Kidney glomerular epithelial cell (primary cell): ENCODE results near the gene ACYP1.
"Not testable (repeated sequence)": the region's sequence is repeated elsewhere in the genome, so short reads cannot be mapped to it uniquely, and the experiment has no call there.

Experiments
- DNase-seq: peaks from one replicate; lab custom pipeline; 2025; lab: John Stamatoyannopoulos, UW

Gene ACYP1

DNA sequence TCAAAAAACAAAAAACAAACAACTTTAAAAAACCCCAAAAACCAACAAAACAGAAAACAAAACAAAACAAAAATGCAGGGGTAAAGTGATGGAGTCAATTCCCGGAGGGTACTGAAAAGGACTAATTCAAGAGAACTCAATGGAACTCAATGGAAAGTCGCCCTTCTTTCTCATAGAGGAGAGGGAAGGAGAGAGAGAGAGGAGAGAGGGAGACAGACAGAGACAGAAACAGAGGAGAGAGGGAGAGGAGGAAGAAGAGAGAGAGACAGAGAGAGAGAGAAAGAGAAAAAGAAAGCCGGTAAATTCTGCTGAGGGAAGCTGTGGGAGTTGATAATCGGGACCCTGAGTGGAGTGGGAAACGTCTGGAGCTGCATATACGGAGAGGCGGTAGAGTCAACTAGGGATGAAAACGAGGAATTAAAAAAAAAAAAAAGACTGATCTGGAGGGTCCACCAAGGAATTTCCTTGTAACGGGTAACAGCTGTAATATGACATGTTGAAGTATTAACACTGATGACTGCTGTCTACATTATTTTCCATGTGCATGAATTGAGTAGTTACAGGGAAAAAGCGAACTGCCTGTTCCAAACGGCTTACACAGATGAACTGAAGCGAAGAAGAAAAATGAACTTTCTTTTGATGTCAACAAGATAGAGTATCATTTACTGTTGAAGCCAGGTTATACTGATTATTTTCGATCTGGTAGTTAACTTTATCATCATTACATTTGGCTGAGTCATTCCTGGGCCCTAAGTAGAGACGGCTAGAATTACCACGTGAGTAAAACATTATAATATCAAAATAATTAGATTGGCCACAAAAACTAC lies 4.7 kb upstream of the ACYP1 start:
- DNase-seq = peak; percentile 41

DNA sequence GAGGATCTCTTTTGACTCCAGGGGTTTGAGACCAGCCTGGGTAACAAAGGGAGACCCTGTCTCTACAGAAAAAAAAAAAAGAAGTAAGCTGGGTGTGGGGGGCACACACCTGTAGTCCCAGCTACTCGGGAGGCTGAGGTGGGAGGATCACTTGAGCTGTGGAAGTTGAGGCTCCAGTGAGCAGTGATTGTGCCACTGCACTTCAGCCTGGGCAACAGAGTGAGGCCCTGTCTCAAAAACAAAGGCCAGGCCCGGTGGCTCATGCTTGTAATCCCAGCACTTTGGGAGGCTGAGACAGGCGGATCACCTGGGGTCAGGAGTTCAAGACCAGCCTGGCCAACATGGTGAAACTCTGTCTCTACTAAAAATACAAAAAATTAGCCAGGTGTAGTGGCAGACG lies 3.9 kb upstream of the ACYP1 start:
- not testable (repeated sequence) for DNase-seq

DNA sequence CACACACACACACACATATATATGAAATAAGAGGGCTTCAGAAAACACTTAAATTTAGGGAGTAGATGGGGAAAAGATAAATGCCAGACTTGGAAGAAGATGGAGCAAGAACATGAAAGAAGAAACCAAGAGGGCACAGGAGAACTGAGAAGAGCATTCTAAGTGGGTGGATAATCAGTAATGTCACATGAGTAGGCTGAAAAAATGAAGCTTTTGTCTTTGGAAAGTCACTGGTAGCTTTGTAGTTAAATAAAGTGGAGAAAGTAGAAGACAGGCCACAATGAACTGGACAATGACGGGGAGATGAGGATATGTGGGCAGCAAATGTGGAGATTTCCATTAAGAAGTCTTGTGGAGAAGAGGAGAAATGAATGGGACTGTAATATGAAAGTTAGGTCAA lies 3.4 kb upstream of the ACYP1 start:
- no peak for DNase-seq

DNA sequence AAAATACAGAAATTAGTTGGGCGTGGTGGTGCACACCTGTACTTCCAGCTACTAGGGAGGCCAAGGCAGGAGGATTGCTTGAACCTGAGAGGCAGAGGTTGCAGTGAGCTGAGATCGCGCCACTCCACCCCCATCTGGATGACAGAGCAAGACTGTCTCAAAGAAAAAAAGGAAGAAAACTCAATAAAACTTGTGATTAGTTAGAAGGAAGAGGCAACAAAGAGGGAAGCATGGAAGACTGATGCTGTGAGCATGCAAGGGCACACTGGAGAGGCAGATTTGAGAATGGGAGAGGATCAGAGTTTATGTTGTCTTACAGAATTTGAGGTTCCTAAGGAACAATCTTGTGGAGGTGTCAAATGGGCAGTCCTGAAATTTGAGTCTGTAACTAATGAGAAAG lies 2.9 kb upstream of the ACYP1 start:
- DNase-seq = no peak

DNA sequence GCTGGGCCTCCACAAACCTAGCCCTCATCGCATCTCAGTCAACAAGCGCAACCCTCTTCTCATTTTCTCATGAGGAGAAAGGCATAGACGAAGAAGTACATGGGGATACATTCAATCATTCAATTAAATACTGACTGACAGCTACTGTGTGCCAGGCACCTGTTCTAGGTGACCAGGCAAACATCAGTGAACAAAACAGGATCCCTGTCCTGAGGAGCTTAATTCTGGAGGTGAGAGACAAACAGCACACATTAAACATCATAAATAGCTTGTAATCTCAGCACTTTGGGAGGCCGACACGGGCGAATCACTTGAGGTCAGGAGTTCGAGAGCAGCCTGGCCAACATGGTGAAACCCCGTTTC lies 362 bp upstream of the ACYP1 start:
- no peak for DNase-seq

DNA sequence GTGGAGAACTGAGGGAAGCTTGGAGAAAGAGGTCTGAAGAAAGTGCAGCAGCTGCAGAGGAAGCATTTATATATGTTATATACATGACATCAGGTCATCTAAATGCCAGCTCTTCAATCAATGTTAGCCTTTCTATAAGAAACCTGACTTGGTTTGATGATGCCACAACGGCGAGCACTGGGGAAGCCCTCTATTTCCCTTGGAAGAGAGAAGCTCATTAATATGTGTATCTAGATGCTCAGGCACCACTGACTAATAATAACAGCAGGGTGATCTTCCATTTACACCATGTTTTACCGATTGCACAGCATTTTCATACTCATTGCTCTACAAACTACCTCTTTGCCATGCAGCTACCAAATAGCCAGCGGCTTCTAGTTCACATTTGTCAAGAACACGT lies 811 bp downstream of the ACYP1 start:
- DNase-seq = no peak

DNA sequence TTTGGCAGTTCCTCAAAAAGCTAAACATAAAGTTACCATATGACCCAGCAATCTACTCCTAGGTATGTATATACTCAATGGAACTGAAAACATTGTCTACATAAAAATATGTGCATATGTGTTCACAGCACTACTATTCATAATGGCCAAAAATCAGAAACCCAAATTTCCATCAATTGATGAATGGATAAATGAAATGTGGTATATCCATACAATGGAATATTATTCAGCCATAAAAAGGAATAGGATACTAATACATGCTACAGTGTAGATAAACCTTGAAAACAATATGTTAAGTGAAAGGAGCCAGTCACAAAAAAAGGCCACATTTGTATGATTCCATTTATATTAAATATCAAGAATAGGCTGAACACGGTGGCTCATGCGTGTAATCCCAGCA lies 3.4 kb downstream of the ACYP1 start:
- no peak for DNase-seq

DNA sequence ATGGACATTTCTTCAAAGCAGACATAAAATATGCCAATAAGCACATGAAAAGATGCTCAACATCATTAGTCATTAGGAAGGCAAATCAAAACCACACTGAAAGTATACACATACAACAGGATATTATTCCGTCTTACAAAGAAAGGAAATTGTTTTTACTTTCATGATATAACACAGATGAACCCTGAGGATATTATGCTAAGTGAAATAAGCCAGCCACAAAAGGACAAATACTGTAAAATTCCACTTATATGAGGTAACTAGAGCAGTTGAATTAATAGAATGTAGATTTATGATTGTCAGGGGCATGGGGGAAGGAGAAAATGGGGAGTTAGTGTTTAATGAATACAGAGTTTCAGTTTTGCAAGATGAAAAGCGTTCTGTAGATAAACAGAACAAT lies 4.2 kb downstream of the ACYP1 start:
- peak; percentile 34 for DNase-seq

DNA sequence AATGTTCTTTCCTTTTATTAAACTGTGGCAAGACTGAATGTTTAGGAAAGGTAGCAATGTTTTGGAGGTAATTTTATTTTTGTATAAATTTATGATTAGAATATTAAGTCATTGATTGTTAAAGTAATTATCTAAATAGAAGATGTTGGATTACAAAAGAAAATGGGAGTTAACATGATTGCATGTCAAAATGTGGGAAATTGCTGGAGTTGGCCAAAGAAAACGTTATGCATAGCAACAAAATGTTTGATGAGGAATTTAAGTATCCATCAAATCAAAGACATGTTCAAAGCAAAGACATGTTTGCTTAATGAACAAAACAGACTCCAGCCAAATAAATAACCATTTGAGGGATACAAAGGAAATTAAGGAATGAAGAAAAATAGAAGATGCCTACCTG lies 9.4 kb downstream of the ACYP1 start:
- no peak for DNase-seq

DNA sequence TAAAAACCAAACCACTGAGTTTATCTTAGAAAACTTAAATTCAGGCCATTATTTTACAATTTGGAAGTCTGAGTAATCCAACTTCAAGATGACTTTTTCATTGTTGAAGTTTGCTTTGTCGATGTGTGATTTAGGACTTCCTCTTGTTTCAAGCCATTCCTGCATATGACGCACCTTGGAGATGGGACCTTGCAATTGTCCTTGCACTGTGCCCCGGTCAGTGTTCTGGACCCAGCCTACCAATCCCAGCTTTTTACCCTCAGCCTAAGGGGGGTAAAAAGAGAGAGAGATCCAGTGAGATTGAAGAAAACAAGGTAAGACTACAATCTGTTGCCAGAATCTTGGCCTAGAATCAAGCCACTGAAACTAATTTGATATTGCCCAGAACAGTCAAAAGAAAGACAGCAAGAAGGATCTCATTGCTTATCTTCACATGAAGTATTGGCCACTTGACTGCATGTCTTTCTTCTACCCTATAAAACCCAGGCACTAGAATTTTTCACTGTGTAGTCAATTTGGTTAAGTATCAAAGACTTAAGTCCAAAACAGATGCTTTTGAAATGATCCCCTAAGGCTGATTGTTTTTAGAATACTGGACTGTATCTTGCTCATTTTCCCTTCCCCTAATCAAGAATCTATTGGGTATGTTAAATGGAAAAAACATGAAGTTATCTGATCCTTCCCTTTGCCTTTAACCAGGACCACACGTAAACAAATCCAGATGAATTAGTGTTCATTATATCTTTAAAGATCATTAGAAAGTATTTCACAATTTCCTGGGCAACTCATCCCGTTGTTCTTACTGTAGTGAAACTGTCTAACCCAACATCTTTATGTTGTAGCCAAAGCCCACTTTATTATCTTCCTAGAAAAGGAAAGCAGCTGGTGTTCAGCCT lies 10.2 kb downstream of the ACYP1 start:
- no peak for DNase-seq

DNA sequence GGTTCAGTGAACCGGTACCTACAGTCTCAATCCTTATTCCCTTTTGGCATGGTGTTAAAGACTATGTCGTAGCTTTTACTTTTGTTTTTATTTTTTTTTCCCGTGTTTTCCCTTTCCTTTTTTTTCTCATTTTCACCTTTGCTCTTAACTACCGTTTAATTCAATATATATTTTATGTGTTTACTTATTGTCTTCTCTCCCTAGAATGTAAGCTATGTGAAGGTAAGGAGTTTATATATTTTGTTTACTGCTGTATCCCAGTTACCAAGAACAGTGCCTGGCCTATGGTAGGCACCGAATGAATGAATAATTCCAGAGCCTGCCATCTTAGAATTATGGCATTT lies 12.3 kb downstream of the ACYP1 start:
- DNase-seq = no peak

DNA sequence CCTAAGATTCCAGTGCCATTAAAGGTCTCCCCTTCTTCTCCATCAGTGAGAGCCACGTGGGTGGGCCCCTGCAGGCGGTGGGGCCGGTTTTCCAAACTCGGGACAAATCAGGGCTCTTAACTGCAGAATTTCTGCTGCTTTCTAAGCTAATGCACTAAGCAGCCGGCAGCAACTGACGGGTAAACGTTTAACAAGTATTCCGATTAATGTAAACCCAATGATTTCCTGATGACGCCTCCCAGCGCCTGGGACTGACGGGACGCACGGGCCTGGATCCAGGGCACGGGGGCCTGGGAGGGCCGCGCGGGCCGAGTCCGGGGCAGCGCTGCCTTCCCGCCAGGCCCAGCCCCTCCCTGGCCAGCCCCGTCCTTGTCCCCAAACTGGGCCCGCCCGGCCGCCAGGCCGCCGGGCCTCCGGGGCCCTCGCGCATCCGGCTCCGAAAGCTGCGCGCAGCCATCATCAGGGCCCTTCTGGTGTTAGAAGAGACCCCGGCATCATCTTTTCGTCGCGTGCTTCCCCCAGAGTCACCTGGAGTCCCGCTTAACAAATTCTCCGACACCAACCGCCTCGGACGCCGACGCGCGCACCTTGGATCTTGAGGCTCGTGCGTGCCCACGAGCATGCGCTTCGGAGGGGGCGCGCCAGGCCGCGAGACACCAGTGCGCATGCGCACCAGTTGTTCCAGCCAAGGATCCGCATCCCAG lies 12.8 kb downstream of the ACYP1 start, which contains the start of gene MLH3:
TSS of gene MLH3 (minus strand) at position 616 of the 704 bp plus-strand sequence. CDS start 1,812 bp downstream, outside the sequence.
- DNase-seq = peak; percentile 66

DNA sequence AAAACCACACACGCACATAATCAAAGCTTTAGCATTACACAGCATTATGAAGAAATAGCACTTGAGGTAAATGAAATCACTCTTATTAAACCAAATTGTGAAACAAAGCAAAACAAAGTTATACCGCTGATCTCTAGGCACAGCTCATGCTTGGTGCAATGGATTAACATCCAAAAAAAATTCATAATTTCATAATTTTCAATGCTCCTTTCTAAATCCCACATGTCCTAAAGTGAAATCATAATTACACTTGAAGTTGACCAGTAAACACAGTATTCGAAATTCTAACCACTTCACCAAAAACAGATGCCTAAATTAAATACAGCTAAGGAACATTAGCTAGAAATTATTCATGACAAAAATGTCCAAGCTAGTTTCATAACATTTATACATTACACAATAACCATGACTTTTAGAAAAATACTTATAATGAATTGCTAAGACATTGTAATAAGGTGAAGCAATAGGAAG lies 14.1 kb downstream of the ACYP1 start:
- no peak for DNase-seq

DNA sequence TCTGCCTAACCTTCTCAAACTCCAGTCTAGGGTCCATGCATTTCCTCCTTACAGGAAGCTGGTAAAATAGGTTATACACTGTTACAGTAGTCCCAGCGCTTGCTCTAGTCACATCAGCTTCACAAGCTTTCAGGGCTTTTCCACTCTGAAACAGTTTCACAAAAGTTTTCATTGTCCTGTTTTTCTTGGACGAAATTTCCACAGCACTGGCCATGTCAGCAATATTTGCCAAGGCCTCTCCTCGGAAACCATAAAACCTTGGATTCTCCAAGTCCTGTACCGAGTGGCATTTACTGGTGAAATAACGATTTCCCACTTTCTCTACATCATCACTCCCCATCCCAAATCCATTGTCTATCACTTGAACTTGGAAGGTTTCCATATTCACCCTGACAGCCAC lies 14.7 kb downstream of the ACYP1 start:
- no peak for DNase-seq

DNA sequence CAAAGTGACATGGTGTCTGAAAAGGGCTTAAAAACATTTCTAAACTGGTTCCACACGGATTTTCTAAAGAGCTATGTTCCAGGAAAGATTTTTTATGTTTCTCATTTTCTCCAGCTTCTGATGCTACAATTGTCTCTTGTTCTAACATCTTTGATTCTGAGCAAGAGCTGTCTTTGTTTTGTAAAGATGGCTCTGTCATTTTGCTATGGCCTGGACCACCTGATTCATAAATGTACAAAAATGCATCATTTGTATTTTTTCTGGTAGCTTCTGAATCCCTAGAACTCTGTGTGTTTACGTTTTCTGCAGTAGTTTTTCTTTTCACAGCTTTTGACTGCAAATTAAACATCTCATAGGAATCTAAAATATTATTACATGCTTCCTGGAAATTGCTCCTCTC lies 15.7 kb downstream of the ACYP1 start:
- DNase-seq = no peak

DNA sequence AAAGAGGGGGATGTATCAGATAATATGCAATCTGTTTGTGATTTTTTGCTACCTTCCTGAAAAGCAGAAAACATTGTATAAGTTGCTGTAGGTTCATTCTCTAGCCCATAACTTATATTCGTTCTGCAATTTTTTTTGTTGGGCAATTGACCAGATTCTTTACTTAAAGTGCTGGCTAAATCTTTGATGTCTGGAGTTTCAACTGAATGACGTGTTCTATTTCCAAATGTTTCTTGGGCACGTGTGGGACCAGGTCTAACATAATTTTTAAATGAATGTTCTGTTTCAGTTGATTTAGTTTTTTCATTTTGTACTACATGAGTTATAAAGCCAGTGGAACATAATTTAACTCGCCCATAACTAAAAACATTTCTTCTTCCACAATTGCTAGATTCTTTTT lies 16.3 kb downstream of the ACYP1 start:
- DNase-seq = no peak

DNA sequence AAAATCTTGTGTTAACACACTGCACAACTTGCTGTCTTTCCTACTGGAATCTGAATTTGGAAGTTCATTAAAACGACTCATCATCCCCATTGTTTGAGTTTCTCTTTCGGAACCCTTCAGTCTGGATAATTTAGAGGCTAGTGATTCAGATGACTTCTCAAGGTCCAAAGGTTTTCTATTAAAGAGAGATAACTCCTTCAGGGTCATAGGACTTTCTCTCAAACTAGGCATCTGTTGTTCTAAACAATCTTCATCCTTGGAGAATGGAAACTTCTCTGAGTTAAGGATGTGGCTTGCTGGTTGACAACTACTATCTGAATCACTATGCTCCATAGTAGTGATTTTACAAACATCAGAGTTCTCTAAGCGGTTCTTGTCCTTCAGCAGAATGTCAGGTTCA lies 16.9 kb downstream of the ACYP1 start:
- DNase-seq = peak; percentile 14

DNA sequence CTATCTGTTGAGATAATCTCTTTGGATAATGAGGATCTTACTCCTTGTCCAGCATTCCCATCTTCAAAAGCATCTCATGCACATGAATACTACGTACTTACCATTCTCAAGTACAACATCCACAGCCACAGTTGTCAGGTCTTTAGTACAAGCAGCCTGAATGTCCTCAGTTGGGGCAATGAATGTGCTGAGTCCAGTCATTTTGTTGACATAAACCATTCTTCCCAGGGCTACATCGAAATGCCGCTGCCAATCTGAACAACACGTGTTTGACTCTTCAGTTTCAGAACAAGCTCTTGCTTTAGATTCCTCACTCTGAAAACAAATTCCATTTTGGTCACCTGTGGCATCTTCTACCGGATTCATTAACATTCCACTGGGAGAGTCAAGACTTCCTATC lies 17.5 kb downstream of the ACYP1 start:
- no peak for DNase-seq

DNA sequence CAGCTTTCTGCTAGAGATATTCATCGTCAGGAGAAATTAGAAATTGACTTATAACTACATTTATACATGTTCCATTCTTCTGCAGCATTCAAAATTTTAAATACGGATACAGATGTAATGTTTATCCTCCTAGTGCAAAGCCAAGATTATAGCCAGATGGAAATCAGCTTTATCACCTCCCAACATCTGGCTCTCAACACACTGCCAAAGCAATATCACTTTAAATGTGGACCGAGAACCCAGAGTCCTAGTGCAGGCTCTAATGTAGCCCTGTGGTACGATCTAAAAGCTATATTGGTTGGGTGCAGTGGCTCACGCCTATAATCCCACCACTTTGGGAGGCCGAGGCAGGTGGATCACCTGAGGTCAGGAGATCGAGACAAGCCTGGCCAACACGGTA lies 19.1 kb downstream of the ACYP1 start:
- DNase-seq = no peak

DNA sequence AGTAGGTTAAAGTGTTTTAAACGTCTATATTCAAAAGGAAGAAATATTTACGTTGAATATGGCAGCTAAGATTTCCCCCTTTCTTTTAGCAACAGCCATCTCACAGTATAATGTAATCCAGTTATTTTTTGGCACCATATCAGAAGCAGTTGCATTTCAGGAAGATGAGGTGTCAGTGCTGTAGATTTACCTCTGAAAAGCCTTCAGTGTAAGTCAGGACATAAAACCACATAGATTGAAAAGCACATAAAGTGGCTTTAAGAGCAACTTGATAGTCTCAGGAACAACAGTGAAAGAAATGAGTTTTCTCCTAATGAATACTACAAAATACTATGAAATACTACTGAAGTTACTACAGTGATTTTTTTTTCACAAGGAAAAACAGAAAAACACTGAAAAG lies 19.5 kb downstream of the ACYP1 start:
- DNase-seq = peak; percentile 54

DNA sequence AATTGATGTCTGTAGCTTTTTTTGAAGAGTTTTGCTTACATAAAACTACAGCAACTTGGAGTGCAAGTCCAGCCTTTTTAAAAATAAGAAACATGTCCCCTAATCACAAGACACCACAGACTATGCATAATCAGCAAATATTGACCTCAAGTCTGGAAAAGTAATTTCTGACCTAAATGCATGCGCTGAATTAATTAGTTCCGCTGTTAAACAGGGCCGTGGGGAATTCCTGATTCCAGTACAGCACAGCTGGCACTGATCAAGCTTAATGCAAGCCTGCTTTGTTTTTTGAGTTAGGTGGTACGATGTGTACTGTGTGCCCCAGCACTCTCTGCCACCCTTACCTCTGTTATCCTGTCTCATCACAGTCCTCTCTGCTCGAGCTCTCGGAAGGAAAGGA lies 21.8 kb downstream of the ACYP1 start:
- DNase-seq = no peak

DNA sequence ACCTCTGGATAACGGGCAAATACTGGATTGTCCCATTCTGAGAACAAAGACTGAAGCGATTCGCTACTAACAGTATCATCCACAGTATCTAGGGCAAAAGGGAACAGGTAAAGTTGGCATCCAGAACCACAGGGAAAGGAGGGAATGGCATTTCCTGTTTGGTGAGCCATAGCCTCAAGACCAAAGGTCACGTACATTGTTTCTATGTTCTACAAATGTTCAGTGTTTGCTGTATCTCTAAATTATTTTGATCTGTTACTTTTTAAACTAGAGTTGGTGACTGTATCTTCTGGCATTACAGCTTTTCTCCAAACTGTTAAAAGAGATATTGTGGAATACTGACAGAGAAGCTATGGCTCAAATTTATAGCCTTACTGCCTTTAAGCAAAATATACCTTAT lies 22.2 kb downstream of the ACYP1 start:
- peak; percentile 34 for DNase-seq

DNA sequence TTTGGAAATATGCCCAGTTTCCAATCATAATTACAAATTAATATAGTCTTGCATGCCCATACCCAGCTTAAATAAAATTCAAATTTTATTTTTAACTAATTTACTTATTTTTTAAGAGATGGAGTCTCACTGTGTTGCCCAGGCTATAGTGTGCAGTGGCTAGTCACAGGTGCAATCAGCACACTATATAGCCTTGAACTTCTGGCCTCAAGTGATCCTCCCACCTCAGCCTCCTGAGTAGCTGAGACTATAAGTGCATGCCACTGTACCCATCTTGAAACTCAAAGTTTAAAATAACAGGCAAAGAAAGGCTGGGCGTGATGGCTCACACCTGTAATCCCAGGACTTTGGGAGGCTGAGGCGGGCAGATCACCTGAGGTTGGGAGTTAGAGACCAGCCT lies 22.9 kb downstream of the ACYP1 start:
- DNase-seq = no peak
